Measurements from ENCODE around the gene NOD2. TPM values are rescaled to one million over a fixed set of nuclear protein-coding genes. Genes with fewer than 3 reads are reported as not detected.
A peak's percentile ranks its signal among the peaks of the same experiment; 100 is the strongest.

NOD2 gene
- total RNA-seq, result 1 to 10 TPM in 1 of 2 experiments, under 1 TPM in 1; 0.78 to 1.2 TPM

DNA sequence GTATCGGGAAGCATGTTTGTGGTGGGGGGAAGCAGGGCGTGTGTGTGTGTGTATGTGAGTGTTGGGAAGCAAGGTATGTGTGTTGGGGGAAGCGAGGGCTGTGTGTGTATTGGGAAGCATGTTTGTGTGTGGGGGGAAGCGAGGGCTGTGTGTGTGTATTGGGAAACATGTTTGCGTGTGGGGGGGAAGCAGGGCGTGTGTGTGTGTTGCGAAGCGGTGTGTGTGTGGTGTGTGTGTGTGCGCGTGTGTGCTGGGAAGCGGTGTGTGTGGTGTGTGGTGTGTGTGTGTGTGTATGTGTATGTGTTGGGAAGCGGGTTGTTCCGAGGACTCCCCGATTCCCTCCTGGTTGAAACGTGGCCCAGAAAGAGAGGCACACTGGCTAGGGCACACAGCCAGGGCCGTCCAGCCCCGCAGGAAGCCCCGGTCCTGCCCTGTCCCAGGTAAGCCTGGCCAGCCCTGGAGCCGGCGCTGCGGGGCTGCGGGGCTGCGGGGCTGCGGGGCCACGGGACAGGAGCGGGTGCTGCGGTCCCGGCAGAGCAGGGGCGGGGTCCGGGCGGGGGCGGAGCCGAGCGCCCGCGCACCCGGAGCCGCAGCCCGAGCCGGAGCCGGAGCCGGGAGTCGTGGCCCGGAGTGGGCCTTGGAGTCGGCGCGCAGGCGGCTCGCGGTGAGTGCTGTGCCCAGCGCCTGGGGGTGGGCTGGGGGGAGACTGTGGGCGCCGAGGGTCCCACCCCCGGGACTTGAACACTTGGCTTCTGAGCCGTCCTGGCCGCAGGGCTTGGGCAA lies at the start of gene NOD2:
TSS of gene NOD2 (plus strand) at position 608 of the 783 bp plus-strand sequence. CDS start 5,890 bp downstream, outside the sequence.
- no peaks in the 10 kb centered on the region for H3K36me3 Mint-ChIP-seq
- peaks cover 39% of the 10 kb centered on the region for H3K4me1 Mint-ChIP-seq
- H3K27ac Mint-ChIP-seq, result peak within 1 kb of the TSS; percentile 64
- no peaks in the 10 kb centered on the region for H3K9me3 Mint-ChIP-seq
- peaks cover 11% of the 10 kb centered on the region for H3K27me3 Mint-ChIP-seq
- peak within 1 kb of the TSS; percentile 69 for H3K4me3 Mint-ChIP-seq
- DNase-seq, result peak; percentile 32

DNA sequence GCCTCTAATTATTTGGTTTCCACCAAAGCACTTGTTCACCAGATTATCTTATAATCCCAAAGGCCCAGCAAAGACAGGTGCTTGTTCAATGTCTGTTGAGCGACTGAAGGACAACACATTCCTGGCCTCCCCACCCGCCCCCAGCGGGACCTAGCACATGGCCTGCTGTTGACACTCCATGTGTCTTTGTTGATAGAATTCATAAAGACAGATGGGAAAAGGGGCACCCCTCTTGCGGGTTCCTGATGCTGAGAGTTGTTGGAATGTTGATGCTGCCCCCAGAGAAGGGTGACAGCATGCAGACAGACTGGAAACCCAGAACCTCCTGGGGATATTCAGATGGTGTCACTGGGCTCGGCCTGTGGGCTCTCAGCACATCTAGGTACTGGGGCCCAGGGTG lies 49.2 kb upstream of the NOD2 start:
- peaks cover 6% of the 10 kb centered on the region for H3K4me1 Mint-ChIP-seq
- no peak overlapping the region for H3K27ac Mint-ChIP-seq
- peaks cover 4% of the 10 kb centered on the region for H3K27me3 Mint-ChIP-seq

DNA sequence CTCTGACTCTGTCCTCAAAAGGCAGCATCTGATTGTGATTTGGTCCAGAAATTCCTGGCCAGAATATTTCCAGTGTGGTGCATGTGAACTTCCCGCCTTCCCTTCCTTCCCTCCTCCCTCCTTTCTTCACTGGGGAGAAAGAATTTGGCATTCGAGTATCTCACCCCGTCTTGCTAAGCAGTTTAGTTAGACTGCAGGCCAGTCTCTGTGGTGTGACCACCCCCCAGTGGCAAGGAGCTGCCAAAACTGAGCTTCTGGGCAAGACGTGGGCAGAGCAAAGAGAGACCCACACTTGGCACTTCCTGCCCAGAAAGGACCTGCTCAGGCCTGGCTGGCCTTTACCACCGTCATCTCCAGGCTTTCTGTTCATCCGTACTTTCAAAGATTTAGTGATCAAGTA lies 48.7 kb upstream of the NOD2 start:
- DNase-seq, result peak; percentile 29
- no peak overlapping the region for H3K27ac Mint-ChIP-seq
- no peaks in the 10 kb centered on the region for H3K36me3 Mint-ChIP-seq
- H3K4me1 Mint-ChIP-seq, result peaks cover 6% of the 10 kb centered on the region
- H3K9me3 Mint-ChIP-seq, result no peaks in the 10 kb centered on the region
- H3K27me3 Mint-ChIP-seq, result peaks cover 4% of the 10 kb centered on the region
- no peak overlapping the region for H3K4me3 Mint-ChIP-seq

More for the DNA sequence above, 49.2 kb upstream of the NOD2 start:
- no peak for DNase-seq
- H3K9me3 Mint-ChIP-seq, result no peaks in the 10 kb centered on the region
- H3K4me3 Mint-ChIP-seq, result no peak overlapping the region
- H3K36me3 Mint-ChIP-seq, result no peaks in the 10 kb centered on the region

DNA sequence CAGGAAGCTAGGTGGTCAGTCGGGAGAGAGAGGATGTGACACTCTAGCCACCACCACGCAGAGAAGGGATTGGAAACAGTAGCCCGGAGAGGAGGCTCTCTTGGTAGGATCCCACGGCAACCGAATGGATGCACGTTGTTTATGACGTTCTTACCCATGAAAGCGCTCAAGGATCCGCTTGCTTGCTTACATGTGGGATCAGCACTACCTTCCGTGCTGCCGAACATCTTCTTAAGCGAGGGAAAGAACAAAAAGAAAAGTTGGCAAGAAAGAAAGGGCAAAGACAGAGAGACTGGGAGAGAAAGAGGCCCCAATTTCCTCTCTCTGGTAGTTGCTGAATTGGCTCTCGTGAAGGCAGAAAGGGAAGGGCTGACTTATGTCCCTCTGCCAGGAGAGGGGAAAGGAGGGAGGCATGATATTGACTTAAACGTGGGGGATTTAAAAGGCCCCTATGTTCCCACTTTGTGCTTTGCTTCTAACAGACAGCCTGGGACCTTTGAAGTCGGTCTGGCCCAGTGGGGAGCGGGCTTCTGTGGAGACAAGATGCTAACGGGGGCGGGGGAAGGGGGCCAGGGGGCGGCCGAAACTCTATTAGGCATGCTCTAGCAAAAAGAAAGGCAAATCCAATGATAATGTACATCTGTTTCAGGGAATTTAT lies 47.7 kb upstream of the NOD2 start:
- Mint-ChIP-seq H3K4me1 (peaks cover 6% of the 10 kb centered on the region), H3K4me3 (no peak overlapping the region), H3K27ac (no peak overlapping the region), H3K27me3 (peaks cover 4% of the 10 kb centered on the region), H3K9me3 (no peaks in the 10 kb centered on the region), H3K36me3 (no peaks in the 10 kb centered on the region)
- no peak for DNase-seq

DNA sequence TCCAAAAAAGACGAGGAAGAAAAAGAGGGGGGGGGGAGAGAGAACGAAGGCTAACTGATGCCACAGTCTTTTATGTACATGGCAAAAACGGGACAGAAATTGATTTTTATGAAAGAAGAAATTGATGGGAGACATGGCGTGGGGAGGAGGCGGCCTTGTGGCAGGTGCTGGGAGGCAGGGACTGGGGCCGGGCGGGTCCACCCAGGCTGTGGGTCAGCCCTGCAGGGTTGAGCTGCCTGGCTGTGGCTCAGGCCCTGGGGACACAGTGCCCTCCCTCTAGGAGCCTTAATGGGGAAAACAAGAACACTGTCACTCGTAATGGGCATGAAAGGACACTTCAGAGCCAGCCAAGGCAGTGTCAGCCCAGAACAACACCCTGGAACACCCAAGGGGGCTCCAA lies 47.1 kb upstream of the NOD2 start:
- Mint-ChIP-seq H3K4me3 (no peak overlapping the region), H3K27ac (no peak overlapping the region), H3K9me3 (no peaks in the 10 kb centered on the region), H3K27me3 (peaks cover 4% of the 10 kb centered on the region), H3K4me1 (peaks cover 6% of the 10 kb centered on the region), H3K36me3 (no peaks in the 10 kb centered on the region)
- DNase-seq, result no peak

DNA sequence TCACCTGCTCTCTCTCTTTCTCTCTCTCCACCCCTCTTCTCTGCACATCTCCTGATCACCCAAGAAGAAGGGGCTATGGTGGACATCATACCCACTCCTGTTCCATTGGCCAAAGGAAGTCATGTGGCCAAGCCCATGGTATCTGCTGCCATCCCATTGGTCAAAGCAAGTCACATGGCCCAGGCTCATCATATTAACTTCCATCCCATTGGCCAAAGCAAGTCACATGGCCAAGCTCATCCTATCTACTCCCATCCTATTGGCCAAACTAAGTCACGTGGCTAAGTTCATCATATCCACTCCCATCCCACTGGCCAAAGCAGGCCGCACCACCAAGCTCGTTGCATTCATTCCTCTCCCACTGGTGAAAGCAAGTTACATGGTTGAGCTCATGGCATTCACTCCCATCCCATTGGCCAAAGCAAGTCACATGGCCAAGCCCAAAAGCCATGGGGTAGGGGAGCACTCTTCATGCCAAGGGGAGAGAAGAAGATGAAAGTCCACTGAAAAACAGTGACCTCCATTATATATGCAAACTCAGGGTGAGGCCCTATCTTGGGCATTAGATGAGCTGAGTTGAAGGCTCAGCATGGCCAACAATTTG lies 41.5 kb upstream of the NOD2 start:
- H3K4me1 Mint-ChIP-seq, result no peaks in the 10 kb centered on the region
- H3K4me3 Mint-ChIP-seq, result no peak overlapping the region
- H3K27ac Mint-ChIP-seq, result no peak overlapping the region
- DNase-seq, result no peak
- H3K9me3 Mint-ChIP-seq, result peaks cover 1% of the 10 kb centered on the region
- H3K36me3 Mint-ChIP-seq, result no peaks in the 10 kb centered on the region
- no peaks in the 10 kb centered on the region for H3K27me3 Mint-ChIP-seq

DNA sequence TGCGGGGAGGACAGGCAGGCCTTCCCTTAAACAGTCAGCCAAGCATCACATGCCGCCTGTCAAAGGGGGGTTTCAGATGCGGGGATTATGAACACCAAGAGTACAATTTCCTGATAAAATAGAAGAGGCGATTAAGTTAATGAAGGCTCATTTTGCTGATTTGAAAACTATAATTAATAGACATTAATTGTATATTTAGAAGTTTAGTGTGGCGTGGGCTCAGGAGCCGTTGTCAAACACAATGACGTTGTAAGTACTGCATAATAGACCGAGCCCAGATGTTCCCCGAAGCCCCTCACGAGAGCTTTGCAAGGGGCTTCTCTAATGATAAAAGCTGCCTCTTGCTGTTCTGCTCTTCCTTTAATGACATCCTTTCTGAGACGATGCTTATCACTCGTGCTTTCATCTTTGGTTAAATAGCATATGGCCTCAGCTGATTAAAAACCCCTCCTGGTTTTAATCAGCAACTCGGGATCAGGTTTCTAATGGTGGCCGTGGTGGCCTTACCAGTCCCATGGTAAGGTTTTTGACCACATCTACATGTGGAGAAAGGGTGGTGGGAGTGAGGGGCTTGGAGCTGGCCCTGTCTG lies 40.5 kb upstream of the NOD2 start:
- Mint-ChIP-seq H3K27me3 (no peaks in the 10 kb centered on the region), H3K4me1 (peaks cover 2% of the 10 kb centered on the region), H3K4me3 (no peak overlapping the region), H3K27ac (no peak overlapping the region), H3K9me3 (peaks cover 1% of the 10 kb centered on the region), H3K36me3 (no peaks in the 10 kb centered on the region)
- DNase-seq, result no peak

DNA sequence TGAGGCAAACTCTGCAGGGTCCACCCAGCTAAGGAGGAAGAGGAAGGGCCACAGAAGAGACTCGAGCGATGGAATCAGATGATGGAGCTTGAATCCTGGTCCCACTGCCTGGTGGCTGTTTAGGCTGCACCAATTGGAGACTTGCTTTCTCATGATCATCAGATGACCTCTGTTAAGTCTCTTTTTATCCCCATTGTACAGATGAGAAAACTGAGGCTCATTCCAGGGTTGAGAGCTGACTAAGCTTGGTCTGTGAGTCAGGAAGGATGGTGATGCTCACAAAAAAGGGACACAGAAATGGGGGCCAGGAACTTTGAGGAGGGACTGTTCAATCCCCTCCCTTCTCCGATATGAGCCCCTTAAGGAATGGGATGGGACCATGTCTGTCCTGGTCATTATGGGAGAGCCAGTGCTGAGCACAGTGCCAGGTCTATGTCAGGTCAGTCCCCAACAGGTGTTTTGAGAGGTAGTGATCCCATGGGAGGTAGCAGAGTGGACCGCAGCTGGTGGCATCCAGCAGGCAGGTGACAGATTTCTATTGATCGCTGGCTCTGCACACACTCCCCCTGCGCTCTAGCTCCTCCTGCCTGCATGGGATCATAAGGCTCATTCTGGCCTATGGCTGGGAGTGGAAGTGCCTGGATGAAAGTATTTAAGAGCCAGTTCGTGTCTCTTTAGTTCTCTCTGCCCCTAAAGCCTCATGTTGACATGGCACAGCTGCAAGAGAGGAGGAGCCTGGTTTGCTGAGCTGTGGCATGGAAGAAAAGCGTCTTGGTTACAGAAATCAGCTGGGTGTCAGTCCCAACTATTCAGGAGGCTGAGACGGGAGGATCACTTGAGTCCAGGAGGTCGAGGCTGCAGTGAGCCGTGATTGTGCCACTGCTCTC lies 39.5 kb upstream of the NOD2 start:
- H3K4me1 Mint-ChIP-seq, result peaks cover 5% of the 10 kb centered on the region
- no peak for DNase-seq
- H3K27ac Mint-ChIP-seq, result no peak overlapping the region
- H3K9me3 Mint-ChIP-seq, result peaks cover 1% of the 10 kb centered on the region
- no peaks in the 10 kb centered on the region for H3K27me3 Mint-ChIP-seq
- no peak overlapping the region for H3K4me3 Mint-ChIP-seq
- no peaks in the 10 kb centered on the region for H3K36me3 Mint-ChIP-seq

DNA sequence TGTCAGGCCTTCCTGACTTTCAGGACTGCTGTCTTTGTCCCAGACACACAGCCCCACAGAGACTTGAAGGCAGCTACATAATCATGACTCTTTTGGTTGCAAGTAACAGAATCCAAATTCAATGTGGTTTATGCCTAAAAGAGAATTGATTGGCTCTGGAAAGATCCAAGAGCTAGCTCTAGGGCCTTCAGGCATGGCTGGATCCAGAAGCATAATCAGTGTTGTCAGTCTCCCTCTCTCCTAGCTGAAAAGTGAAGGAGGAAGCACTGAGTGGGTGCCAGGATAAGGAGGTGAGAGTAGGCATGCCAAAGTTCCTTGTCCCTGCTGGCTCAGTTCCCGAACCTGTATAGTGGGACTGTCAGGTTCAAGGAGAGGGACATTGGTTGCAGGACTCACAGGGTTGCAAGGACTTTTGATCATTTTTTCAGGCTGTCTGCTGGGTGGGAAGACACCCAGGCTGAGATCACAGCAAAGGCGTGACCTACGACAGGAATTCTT lies 37.8 kb upstream of the NOD2 start:
- Mint-ChIP-seq H3K27ac (no peak overlapping the region), H3K9me3 (peaks cover 1% of the 10 kb centered on the region)

DNA sequence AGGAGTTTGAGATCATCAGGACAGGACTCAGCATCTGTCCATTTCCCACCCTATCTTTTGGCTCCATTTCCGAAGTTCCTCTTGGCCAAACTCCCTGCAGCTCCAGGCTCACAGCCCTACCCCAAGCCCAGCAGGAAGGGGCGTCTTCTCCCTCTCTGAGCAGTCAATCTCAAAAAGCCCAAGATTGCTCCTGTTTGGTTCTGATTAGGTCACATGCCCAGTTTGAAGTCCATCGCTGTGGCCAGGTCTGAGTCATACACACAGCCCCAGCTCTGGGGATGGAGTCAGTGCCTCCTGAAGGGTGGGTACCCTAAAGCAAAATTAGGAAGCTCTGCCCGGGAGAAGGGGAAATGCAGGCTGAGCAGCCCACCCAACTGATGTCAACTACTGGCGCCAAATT lies 36.2 kb upstream of the NOD2 start:
- Mint-ChIP-seq H3K4me3 (no peak overlapping the region), H3K36me3 (no peaks in the 10 kb centered on the region), H3K4me1 (peaks cover 5% of the 10 kb centered on the region), H3K9me3 (no peaks in the 10 kb centered on the region), H3K27me3 (no peaks in the 10 kb centered on the region), H3K27ac (no peak overlapping the region)
- no peak for DNase-seq

More for the DNA sequence above, 37.8 kb upstream of the NOD2 start:
- no peak for DNase-seq
- Mint-ChIP-seq H3K4me3 (no peak overlapping the region), H3K36me3 (no peaks in the 10 kb centered on the region), H3K4me1 (peaks cover 5% of the 10 kb centered on the region), H3K27me3 (no peaks in the 10 kb centered on the region)

DNA sequence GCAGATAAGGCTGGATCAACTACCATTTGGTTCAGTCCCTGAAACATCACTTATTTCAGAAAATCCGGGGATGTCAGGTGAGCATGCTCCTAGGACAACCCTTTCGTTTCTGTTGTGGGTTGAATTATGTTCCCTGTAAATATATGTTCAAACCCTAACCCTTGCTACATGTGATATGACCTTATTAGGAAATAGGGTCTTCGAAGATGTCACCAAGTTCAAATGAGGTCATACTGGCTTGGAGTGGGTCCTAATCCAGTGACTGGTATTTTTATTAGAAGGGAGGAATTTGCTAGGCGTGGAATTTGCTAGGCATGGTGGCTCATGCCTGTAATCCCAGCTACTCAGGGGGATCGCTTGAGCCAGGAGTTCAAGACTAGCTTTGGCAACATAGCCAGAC lies 33.6 kb upstream of the NOD2 start:
- H3K9me3 Mint-ChIP-seq, result no peaks in the 10 kb centered on the region
- no peaks in the 10 kb centered on the region for H3K27me3 Mint-ChIP-seq
- H3K36me3 Mint-ChIP-seq, result no peaks in the 10 kb centered on the region
- no peak overlapping the region for H3K27ac Mint-ChIP-seq
- H3K4me3 Mint-ChIP-seq, result no peak overlapping the region
- H3K4me1 Mint-ChIP-seq, result peaks cover 6% of the 10 kb centered on the region
- DNase-seq, result no peak

DNA sequence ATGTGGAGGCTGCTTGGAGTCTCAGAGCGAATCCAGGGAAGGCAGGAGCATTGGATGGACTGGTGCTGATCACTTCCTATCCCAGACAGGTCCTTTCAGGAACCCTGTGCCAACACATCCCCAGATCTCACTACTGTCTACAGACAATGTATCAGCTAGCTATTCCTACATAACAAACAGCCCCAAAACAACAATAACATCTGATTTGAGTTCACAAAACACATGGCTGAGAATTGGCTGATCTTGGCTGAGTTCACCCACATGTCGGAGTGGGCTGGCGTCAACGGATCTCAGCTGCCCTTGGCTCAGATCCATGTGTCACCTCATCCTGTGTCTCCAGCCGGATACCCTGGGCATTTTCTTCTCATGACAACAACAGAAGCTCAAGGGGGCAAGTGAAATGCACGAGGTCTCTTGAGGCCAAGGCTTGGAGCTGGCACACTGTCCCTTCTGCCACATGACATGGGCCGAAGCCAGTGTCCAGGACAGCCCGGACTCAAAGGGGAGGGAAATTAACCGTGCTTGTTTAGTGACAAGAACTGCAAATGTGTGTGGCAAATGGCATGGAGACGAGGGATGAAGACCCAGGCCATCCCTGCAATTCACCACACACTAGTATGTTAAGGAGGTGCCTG lies 31.0 kb upstream of the NOD2 start:
- Mint-ChIP-seq H3K4me3 (no peak overlapping the region), H3K36me3 (no peaks in the 10 kb centered on the region), H3K9me3 (no peaks in the 10 kb centered on the region), H3K27ac (no peak overlapping the region), H3K27me3 (no peaks in the 10 kb centered on the region), H3K4me1 (peaks cover 24% of the 10 kb centered on the region)
- DNase-seq, result no peak

DNA sequence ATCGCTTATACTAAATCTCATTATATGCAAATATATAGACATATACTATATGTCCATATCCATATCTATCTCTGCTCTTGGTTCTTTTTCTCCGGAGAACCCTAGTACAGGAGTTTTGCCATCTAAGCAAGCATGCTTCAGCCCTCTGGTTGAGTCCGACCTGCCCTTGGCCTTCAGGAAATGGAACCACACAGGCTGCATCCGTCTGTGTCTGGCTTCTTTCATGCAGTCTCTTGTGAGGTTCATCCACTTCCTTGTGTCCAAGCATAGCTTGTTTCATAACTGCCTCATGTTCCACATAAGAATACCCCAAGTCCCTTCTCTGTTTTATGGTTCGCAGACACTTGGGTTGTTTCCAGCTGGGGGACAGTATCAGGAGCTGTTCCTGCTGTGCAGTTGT lies 29.1 kb upstream of the NOD2 start:
- H3K36me3 Mint-ChIP-seq, result peaks cover 2% of the 10 kb centered on the region
- no peak for DNase-seq
- no peak overlapping the region for H3K27ac Mint-ChIP-seq
- no peak overlapping the region for H3K4me3 Mint-ChIP-seq
- no peaks in the 10 kb centered on the region for H3K9me3 Mint-ChIP-seq
- H3K27me3 Mint-ChIP-seq, result no peaks in the 10 kb centered on the region
- peaks cover 30% of the 10 kb centered on the region for H3K4me1 Mint-ChIP-seq

Measured in activated naive CD8-positive, alpha-beta T cell treated with anti-CD3 and anti-CD28 coated beads for 36 hours (primary cell).